Subcutaneous abdominal adipose tissue (tissue), 5 donors: Measurements from ENCODE around the gene NDUFA9.

Experiments used
- H3K27ac ChIP-seq: one replicate; pipeline ENCODE4 v1.7.0; 2013; ENCODE audit warnings: low read depth, mild to moderate bottlenecking, inconsistent platforms, low read length, moderate library complexity
- H3K27me3 ChIP-seq, 5 donors: one replicate each; pipeline ENCODE4 v1.7.0; 2013; ENCODE audit warnings: low read length in 5 of 5, inconsistent platforms in 1 of 5; ENCODE audit not compliant: control insufficient read depth in 5 of 5, insufficient read depth in 4 of 5
- H3K36me3 ChIP-seq, 5 donors: one replicate each; pipeline ENCODE4 v1.7.0; 2013; ENCODE audit warnings: low read length in 5 of 5; ENCODE audit not compliant: control insufficient read depth in 5 of 5, insufficient read depth in 5 of 5
- H3K4me1 ChIP-seq, 5 donors: one replicate each; pipeline ENCODE4 v1.7.0; 2013; ENCODE audit warnings: low read length in 5 of 5, mild to moderate bottlenecking in 3 of 5, moderate library complexity in 1 of 5; ENCODE audit not compliant: control insufficient read depth in 5 of 5, insufficient read depth in 5 of 5
- H3K4me3 ChIP-seq, 5 donors: one replicate each; pipeline ENCODE4 v1.7.0; 2013; ENCODE audit warnings: low read length in 5 of 5, low read depth in 1 of 5
- H3K9ac ChIP-seq, 5 donors: one replicate each; pipeline ENCODE4 v1.7.0; 2013; ENCODE audit warnings: low read length in 5 of 5, mild to moderate bottlenecking in 4 of 5, moderate library complexity in 3 of 5
- H3K9me3 ChIP-seq, 5 donors: one replicate each; pipeline ENCODE4 v1.7.0; 2013; ENCODE audit warnings: low read length in 5 of 5; ENCODE audit not compliant: control insufficient read depth in 5 of 5
- donor health status: healthy.
- donor health status: healthy.
- donor health status: healthy.
- donor health status: healthy.
- donor health status: healthy.

The NDUFA9 gene

DNA sequence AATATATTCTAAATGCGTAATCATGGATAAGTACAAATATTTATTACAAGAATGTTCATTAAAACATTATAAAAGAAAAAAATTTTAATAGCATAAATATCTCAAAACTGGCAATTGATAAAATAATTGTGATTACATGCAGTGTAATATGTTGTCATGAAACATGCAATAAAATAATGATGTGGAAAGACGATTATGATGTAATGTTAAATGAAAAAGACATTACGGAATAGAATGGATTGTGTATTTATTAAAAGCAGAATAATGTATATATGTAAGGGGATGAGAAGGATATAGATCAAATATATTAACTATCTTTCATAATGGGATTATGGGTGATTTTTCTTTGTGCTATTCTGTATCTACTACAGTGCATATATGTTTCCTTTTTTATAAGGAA lies 32.8 kb downstream of the NDUFA9 start:
- Histone ChIP-seq H3K36me3 (peaks cover 34 to 56% (median 52%) of the 10 kb centered on the region in 5 donors), H3K9ac (no peak overlapping the region), H3K4me1 (no peaks in the 10 kb centered on the region), H3K27me3 (no peaks in the 10 kb centered on the region), H3K4me3 (no peak overlapping the region), H3K9me3 (no peaks in the 10 kb centered on the region), H3K27ac (no peak overlapping the region)

DNA sequence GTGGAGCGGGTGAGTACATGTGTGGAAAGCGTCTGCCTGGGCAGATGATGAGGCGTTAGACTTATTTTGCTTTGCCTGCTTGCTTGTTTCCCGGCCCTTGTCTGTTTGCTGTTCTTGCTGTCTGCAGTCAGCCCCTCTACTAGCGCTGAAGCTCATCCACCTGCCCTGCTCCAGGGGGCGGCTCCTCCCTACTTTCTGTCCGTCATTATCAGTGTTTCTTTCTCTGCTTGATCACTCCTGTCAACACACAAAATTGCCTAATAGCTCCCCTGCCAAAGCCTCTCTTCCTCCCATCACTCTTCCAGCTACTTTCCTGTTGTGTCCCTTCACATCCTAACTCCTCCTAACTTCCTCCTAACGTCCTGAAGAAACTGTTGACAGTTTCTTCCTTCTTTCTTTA lies 36.4 kb downstream of the NDUFA9 start:
- H3K4me1 ChIP-seq: no peaks in the 10 kb centered on the region
- H3K4me3 ChIP-seq: no peak overlapping the region
- no peak overlapping the region for H3K9ac ChIP-seq
- H3K9me3 ChIP-seq: no peaks in the 10 kb centered on the region
- peaks cover 43 to 76% (median 68%) of the 10 kb centered on the region in 5 donors for H3K36me3 ChIP-seq
- H3K27me3 ChIP-seq: no peaks in the 10 kb centered on the region
- no peak overlapping the region for H3K27ac ChIP-seq

DNA sequence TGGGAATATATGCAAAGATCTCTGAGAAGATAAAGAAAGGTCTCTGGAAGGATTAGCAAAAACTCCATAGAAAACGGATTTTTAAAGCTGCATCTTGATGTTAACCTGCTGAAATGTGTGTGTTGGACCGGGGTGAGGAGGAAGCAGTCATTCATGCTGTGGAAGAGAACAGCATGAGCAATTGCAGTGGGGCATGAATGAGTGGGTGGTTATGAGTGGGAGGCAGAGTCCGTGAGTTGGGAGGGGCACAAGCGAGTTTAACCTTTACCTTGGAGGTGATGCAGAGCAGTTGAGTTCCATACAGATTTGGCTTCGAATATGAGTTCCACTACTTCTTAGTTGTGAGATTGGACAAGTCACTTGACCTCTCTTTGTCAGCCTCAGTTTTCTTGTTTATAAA lies 41.8 kb downstream of the NDUFA9 start:
- Histone ChIP-seq H3K36me3 (peaks cover 14 to 47% (median 33%) of the 10 kb centered on the region in 5 donors), H3K4me1 (no peaks in the 10 kb centered on the region), H3K4me3 (no peak overlapping the region), H3K27ac (no peak overlapping the region), H3K9ac (no peak overlapping the region), H3K27me3 (no peaks in the 10 kb centered on the region), H3K9me3 (no peaks in the 10 kb centered on the region)
